GM12864 (cell line): ENCODE measurements around the gene WDR37.

Experiments used
- DNase-seq: peaks from one replicate; pipeline ENCODE4 v3.0.0-alpha.2; 2011; ENCODE audit warnings: low read depth
- H3K4me3 ChIP-seq: 2 replicates; pipeline ENCODE4 v1.5.1; 2011; ENCODE audit warnings: mild to moderate bottlenecking, low read depth, low read length, control low read depth
- TF ChIP-seq, protein P1 (sequence below): IDR thresholded peaks from 2 replicates; pipeline ENCODE4 v1.5.1; 2011; ENCODE audit warnings: low read depth, mild to moderate bottlenecking, moderate library complexity, low read length, control low read depth, inconsistent platforms; ENCODE audit errors: missing control alignments

WDR37 gene

DNA sequence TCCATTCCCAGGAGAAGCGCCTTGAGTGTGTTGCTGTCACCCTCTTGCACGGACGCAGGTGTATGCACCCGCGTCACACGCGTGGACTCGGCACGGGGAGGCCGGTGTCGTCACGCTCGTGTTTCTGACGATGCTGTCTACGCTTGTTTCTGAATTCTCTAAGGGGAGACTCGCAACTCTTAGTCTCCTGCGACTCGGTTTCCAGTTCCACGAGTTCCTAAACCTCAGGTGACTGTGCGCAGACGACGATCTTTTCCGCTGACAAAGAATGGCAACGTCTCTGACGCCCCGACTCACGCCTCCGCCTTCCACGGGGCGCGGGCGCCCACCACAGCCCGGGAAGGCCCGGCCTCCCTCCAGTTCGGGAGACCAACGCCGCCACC is 7.8 kb upstream of the WDR37 start:
- TF ChIP-seq, protein P1, sequence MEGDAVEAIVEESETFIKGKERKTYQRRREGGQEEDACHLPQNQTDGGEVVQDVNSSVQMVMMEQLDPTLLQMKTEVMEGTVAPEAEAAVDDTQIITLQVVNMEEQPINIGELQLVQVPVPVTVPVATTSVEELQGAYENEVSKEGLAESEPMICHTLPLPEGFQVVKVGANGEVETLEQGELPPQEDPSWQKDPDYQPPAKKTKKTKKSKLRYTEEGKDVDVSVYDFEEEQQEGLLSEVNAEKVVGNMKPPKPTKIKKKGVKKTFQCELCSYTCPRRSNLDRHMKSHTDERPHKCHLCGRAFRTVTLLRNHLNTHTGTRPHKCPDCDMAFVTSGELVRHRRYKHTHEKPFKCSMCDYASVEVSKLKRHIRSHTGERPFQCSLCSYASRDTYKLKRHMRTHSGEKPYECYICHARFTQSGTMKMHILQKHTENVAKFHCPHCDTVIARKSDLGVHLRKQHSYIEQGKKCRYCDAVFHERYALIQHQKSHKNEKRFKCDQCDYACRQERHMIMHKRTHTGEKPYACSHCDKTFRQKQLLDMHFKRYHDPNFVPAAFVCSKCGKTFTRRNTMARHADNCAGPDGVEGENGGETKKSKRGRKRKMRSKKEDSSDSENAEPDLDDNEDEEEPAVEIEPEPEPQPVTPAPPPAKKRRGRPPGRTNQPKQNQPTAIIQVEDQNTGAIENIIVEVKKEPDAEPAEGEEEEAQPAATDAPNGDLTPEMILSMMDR = no peak
- no peak for DNase-seq
- H3K4me3 ChIP-seq = peak overlapping the region; percentile 98

DNA sequence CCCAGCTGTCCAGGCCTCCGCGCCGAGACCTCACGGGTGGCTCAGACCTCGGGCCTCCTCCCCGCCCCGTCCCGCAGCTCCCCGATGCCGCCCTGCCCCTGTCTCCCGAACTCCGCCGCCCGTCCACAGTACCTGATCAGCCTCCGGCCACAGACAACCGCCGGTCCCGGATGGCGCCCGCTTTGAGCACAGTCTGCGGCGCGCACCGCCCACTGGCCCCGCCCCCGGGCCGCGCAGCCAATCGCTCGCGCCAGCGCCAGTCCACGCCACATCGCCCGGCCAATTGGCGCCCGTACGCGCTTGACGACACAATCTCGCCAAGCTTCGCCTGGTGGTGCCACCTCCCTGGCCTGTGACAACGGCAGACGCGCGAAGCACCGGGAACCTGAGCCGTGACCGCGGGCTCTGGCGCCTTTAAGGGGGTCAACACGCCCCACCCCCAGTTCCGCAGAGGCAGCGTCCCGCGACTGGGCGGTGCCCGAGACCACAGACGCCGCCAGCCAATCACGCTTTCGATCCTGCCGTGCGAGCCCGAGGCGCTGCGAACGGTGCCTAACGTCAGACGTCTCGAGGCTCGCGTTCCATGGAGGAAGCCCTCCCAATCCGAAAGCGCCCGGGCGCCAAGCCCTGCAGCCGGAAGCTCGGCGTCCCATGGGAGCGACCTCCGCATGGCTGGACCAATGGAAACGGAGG is 7.3 kb upstream of the WDR37 start, which contains the start of gene IDI1:
Gene IDI1, minus strand, starts transcription at position 388 of the 693 bp plus-strand sequence. Its CDS starts 116 bp downstream, at position 272.
- peak; percentile 95 for DNase-seq
- TF ChIP-seq, protein P1 = no peak
- H3K4me3 ChIP-seq = peak within 1 kb of the TSS; percentile 98

DNA sequence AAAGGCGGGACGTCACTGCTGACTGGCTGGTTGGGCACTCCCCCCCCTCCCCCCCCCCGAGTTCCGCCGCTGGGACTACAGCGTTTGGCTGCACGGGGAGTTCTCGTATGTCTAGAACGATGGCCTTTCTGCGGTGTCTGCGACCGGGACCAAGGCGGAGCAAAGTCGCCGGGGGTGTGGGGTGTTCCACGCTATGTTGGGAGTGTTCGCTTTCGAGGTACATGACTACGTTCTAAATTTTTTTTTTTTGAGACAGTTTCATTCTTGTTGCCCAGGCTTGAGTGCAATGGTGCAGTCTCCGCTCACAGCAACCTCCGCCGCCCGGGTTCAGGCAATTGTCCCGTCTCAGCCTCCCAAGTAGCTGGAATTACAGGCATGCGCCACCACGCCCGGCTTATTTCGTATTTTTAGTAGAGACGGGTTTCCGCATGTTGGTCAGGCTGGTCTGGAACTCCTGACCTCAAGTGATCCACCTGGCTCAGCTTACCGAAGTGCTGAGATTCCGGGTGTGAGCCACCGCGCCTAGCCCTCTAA is 6.7 kb upstream of the WDR37 start:
- H3K4me3 ChIP-seq = peak overlapping the region; percentile 98
- TF ChIP-seq, protein P1 = no peak
- no peak for DNase-seq

DNA sequence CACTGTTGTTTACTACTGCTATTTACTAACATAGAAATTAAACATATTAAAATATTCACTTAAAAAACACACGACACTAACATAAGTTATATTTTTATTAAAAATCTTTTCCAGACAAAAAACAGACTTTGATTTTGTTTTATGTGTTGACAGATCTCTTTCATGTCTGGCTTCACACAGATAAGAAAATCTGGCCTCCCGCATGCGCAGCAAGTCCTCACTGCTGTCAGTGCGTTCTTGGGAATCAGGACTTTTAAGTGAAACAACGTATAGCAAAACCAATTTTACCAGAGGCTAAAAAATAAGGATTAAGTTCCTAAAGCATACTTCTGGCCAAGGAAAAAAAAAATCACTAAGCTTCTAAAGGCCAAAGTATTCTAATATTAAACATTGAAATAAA is 6.0 kb upstream of the WDR37 start:
- no peak for DNase-seq

DNA sequence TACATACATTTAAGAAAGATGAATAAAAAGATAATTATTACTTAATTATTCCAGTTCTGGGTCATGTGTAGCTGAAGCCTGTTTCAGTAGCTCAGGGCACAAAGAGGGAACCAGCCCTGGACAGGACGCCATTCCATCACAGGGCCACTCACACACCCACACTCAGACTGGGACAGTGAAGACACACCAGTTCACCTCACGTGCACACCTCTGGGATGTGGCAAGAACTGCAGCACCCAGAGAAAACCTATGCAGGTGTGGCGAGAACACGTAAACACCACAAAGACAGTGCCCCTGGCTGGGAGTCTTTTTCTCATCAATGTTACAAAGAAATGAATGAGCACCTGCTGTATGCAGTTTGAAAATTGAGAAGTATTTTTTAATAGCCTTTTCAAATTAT is 5.6 kb upstream of the WDR37 start:
- no peak for DNase-seq
- peak overlapping the region; percentile 98 for H3K4me3 ChIP-seq
- TF ChIP-seq, protein P1 = peak; percentile 44

More for the DNA sequence above, 6.0 kb upstream of the WDR37 start:
- TF ChIP-seq, protein P1 = no peak
- H3K4me3 ChIP-seq = peak overlapping the region; percentile 98

DNA sequence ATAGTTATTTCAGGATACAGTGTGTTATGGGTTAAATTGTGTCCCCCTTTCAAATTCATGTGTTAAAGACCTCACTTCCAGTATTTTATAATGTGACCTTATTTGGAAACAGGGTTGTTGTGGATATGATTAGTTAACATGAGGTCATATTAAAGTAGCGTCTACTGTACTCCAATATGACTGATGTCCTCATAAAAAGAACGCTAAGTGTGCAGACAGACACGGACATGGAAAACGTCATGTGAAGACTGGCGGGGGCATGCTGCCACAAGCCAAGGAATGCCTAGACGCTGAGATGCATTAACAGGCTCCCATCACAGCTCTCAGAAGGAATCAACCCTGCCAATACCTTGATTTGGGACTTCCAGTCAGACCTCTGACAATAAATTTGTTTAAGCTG is 1.5 kb upstream of the WDR37 start:
- TF ChIP-seq, protein P1 = no peak
- no peak for DNase-seq
- peak overlapping the region; percentile 17; the same call in 1 of the 2 replicates for H3K4me3 ChIP-seq
